Measurements from ENCODE around the gene PIGU.
"Not testable (repeated sequence)": the region's sequence is repeated elsewhere in the genome, so short reads cannot be mapped to it uniquely, and the experiment has no call there.

The PIGU gene

GRCh38 chr20:34529742-34530141, 147.2 kb downstream of the PIGU start:
- DNase-seq = no peak

GRCh38 chr20:34528921-34529297, 148.0 kb downstream of the PIGU start:
- no peak for DNase-seq

- no peak for DNase-seq
Measured at GRCh38 chr20:34527016-34527415, 149.9 kb downstream of the PIGU start.

- no peak for DNase-seq
Measured at GRCh38 chr20:34526466-34526865, 150.4 kb downstream of the PIGU start.

GRCh38 chr20:34525709-34526416, 151.0 kb downstream of the PIGU start:
- DNase-seq = no peak

- no peak for DNase-seq
Measured at GRCh38 chr20:34525342-34525708, 151.6 kb downstream of the PIGU start.

- DNase-seq = no peak
Measured at GRCh38 chr20:34524426-34524825, 152.5 kb downstream of the PIGU start.

GRCh38 chr20:34522969-34523871, 153.7 kb downstream of the PIGU start:
- DNase-seq = peak; percentile 35 to 80

GRCh38 chr20:34519841-34520240, 157.1 kb downstream of the PIGU start:
- not testable (repeated sequence) for DNase-seq

GRCh38 chr20:34518863-34519262, 158.0 kb downstream of the PIGU start:
- DNase-seq = not testable (repeated sequence)

- DNase-seq = no peak
Measured at GRCh38 chr20:34517114-34517505, 159.8 kb downstream of the PIGU start.

- DNase-seq = peak; percentile 97 to 98
Measured at GRCh38 chr20:34516247-34517113, 160.4 kb downstream of the PIGU start, which contains the start of gene DYNLRB1. TSS of gene DYNLRB1 (plus strand) at chr20:34516422. CDS start at chr20:34516459, 37 bp downstream.

- DNase-seq = peak; percentile 79 to 91
Measured at GRCh38 chr20:34515484-34516246, 161.2 kb downstream of the PIGU start.

- DNase-seq = no peak
Measured at GRCh38 chr20:34514897-34515483, 161.9 kb downstream of the PIGU start.

GRCh38 chr20:34514034-34514433, 162.9 kb downstream of the PIGU start:
- not testable (repeated sequence) for DNase-seq

- DNase-seq = no peak
Measured at GRCh38 chr20:34512955-34513419, 163.9 kb downstream of the PIGU start.

GRCh38 chr20:34512266-34512954, 164.5 kb downstream of the PIGU start:
- DNase-seq = no peak

GRCh38 chr20:34511891-34512265, 165.0 kb downstream of the PIGU start:
- no peak for DNase-seq

GRCh38 chr20:34510575-34510974, 166.3 kb downstream of the PIGU start:
- DNase-seq = no peak

Data from NCI-H524 (cell line).